HepG2 (cell line): ENCODE results near the gene CCDC57. TPM values are rescaled to one million over a fixed set of nuclear protein-coding genes. Genes with fewer than 3 reads are reported as not detected.

Source experiments
- AGO2 ChIP-seq: fragments of 200-400 bp; formaldehyde crosslinking; optimal IDR thresholded peaks from 2 replicates; pipeline ENCODE3; 2017; ENCODE audit warnings: mild to moderate bottlenecking, low read depth, low read length, moderate library complexity
- CBFB ChIP-seq: sonication (generic); formaldehyde crosslinking; IDR thresholded peaks from 2 replicates; pipeline ENCODE4 v1.4.0; 2020; ENCODE audit warnings: missing genetic modification reagents
- GMEB2 ChIP-seq: IDR thresholded peaks from 2 replicates; pipeline ENCODE4 v1.6.1; 2016; ENCODE audit warnings: missing biosample characterization, missing genetic modification reagents, low read depth
- IRF2 ChIP-seq: IDR thresholded peaks from 2 replicates; pipeline ENCODE4 v1.6.1; 2018; ENCODE audit warnings: missing genetic modification reagents, missing compliant biosample characterization
- KLF16 ChIP-seq, 2 experiments: sonication (generic) in 1 of 2; formaldehyde crosslinking in 1 of 2; IDR thresholded peaks; 2 replicates each; pipeline versions ENCODE4 v1.6.1 to v1.8.0; 2016 to 2023; ENCODE audit warnings: missing genetic modification reagents in 2 of 2, missing compliant biosample characterization in 1 of 2
- KLF6 ChIP-seq: IDR thresholded peaks from 2 replicates; pipeline ENCODE4 v1.8.0; 2016; ENCODE audit warnings: missing biosample characterization, missing genetic modification reagents
- NCOA2 ChIP-seq: sonication (generic); formaldehyde crosslinking; IDR thresholded peaks from 2 replicates; pipeline ENCODE4 v1.8.0; 2022; ENCODE audit warnings: inconsistent platforms
- NFIC ChIP-seq: IDR thresholded peaks from 2 replicates; pipeline ENCODE4 v1.6.1; 2012; ENCODE audit warnings: mild to moderate bottlenecking, low read length, inconsistent platforms
- NFRKB ChIP-seq: fragments of 450-650 bp; IDR thresholded peaks from 2 replicates; pipeline ENCODE4 v1.6.1; 2017
- NKX3-1 ChIP-seq: sonication (generic); formaldehyde crosslinking; IDR thresholded peaks from 2 replicates; pipeline ENCODE4 v1.5.0; 2020; ENCODE audit warnings: missing genetic modification reagents
- NR2C2 ChIP-seq: sonication (generic); formaldehyde crosslinking; IDR thresholded peaks from 2 replicates; pipeline ENCODE4 v1.4.0; 2020; ENCODE audit warnings: missing genetic modification reagents, mild to moderate bottlenecking, moderate library complexity, borderline replicate concordance
- POLR2AphosphoS2 ChIP-seq: IDR thresholded peaks from 2 replicates; pipeline ENCODE4 v1.6.1; 2011; ENCODE audit warnings: low read depth, low read length, improper control_type of control experiment
- SIN3B ChIP-seq: fragments of 150-350 bp; IDR thresholded peaks from 2 replicates; pipeline ENCODE4 v1.6.1; 2014; ENCODE audit warnings: low read length
- SMARCC2 ChIP-seq: fragments of 450-650 bp; IDR thresholded peaks from 2 replicates; pipeline ENCODE4 v1.6.1; 2017; ENCODE audit warnings: antibody characterized with exemption, mild to moderate bottlenecking
- SP2 ChIP-seq: sonication (generic); formaldehyde crosslinking; IDR thresholded peaks from 2 replicates; pipeline ENCODE4 v1.5.1; 2020; ENCODE audit warnings: mild to moderate bottlenecking, missing genetic modification reagents
- TFDP1 ChIP-seq: IDR thresholded peaks from 2 replicates; pipeline ENCODE4 v1.6.1; 2016; ENCODE audit warnings: missing compliant biosample characterization, missing genetic modification reagents, borderline replicate concordance
- ZFP41 ChIP-seq: sonication (generic); formaldehyde crosslinking; IDR thresholded peaks from 2 replicates; pipeline ENCODE4 v1.4.0; 2020; ENCODE audit warnings: mild to moderate bottlenecking, missing genetic modification reagents, borderline replicate concordance
- ZNF547 ChIP-seq: sonication (generic); formaldehyde crosslinking; IDR thresholded peaks from 2 replicates; pipeline ENCODE4 v1.5.1; 2020; ENCODE audit warnings: mild to moderate bottlenecking, missing genetic modification reagents
- ZNF589 ChIP-seq: sonication (generic); formaldehyde crosslinking; conservative IDR thresholded peaks from 2 replicates; pipeline ENCODE4 v1.8.0; 2022; ENCODE audit warnings: mild to moderate bottlenecking, moderate library complexity, missing genetic modification reagents
- ZNF672 ChIP-seq: sonication (generic); formaldehyde crosslinking; IDR thresholded peaks from 2 replicates; pipeline ENCODE4 v1.8.1; 2022; ENCODE audit warnings: missing genetic modification reagents
- polyA plus RNA-seq, 8 experiments: library from polyadenylated mRNA; depleted of rRNA in 3 of 8; stranded (reverse) in 7 of 8; unstranded in 1 of 8; fragments of >200 nt; fragmentation: Illumina TruSeq in 4 of 8; extraction: Trizol in 4 of 8; gene quantifications; 2 replicates each; pipeline versions ENCODE4 v1.2.1 to v1.2.3, GENCODE V29; 2011 to 2016; ENCODE audit warnings: low read depth in 4 of 8, missing spikeins in 1 of 8, mixed read lengths in 1 of 8; ENCODE audit not compliant: insufficient read depth in 1 of 8
- total RNA-seq, 5 experiments: library from RNA; depleted of rRNA; stranded (reverse); fragments of >200 nt; fragmentation: Illumina TruSeq; extraction: Trizol; gene quantifications; 2 replicates each; pipeline ENCODE4 v1.2.3, GENCODE V29; 2016; ENCODE audit warnings: low read depth in 1 of 5

Gene CCDC57
- total and polyA plus RNA-seq, 2 of the 13 experiments (the other 11 are each of a cell fraction or from before 2014, with no cell fraction given): 59.3 to 59.9 TPM

DNA sequence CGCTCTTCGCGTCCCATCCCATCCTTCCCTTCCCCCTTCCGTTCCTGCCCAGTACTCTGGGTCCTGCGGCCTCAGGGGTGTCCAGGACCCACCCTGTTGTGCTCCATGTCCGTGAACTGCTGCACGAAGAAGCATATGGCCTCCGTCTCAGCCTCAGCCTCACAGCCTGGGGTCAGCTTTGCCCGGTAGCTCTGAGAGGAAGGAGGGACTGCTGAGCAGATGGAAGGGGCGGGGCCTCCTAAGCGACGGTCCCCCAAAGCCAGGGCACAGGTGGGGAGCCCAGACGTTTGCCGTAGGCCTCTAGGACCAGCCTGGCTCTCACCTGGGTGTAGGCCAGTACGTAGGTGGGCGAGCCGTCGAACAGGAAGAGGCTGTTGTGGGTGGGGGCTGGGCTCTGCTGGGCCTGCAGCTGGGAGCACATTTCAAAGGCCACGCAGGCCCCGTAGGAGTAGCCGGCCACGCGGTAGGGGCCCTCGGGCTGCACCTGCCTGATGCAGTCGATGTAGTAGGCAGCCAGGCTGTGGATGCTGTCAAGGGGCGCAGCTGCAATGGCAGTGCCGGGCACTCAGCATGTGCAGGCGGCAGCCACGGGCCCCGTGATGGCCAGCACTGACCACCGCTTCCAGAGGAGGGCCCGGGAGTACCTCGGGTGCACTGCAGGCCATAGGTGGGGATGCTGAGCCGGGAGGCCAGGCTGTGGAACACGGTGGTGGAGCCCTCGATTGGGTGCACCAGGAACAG, 132.4 kb downstream of the CCDC57 start (continued):
- no peak for TF ChIP-seq TFDP1
- no peak for TF ChIP-seq NR2C2 (CRISPR knock-in tag)
- no peak for TF ChIP-seq NKX3-1 (CRISPR knock-in tag)
- TF ChIP-seq ZNF672 (CRISPR knock-in tag): no peak
- no peak for TF ChIP-seq SIN3B
- TF ChIP-seq ZNF547 (CRISPR knock-in tag): no peak
- 0 out of 2 replicates have a peak, but pooled peaks have one; percentile 34 for TF ChIP-seq SP2 (CRISPR knock-in tag)
- TF ChIP-seq ZFP41 (CRISPR knock-in tag): no peak
- TF ChIP-seq AGO2: peak; percentile 75
- TF ChIP-seq CBFB (CRISPR knock-in tag): 0 out of 2 replicates have a peak, but pooled peaks have one; percentile 11
- no peak for TF ChIP-seq KLF6
- TF ChIP-seq NCOA2 (CRISPR knock-in tag): no peak
- no peak for TF ChIP-seq IRF2 (CRISPR knock-in tag)
- TF ChIP-seq NFIC: no peak
- TF ChIP-seq KLF16 (CRISPR knock-in tag; IDR thresholded peaks at IDR 0.05): no peak
- no peak for TF ChIP-seq GMEB2
- 0 out of 2 replicates have a peak, but pooled peaks have one; percentile 43 for TF ChIP-seq POLR2AphosphoS2
- TF ChIP-seq SMARCC2: no peak
- TF ChIP-seq NFRKB: no peak
- TF ChIP-seq ZNF589 (CRISPR knock-in tag): no peak
